Heart left ventricle (tissue), 16 donors: ENCODE data around the gene EDNRB. TPM values are rescaled to one million over a fixed set of nuclear protein-coding genes. Genes with fewer than 3 reads are reported as not detected.

Experiments
- ATAC-seq, 4 donors: fragments of 200-7000 bp; cut with Tn5 transposase; one replicate each; pipeline ENCODE4 v1.9.1; 2020 to 2022; ENCODE audit warnings: moderate library complexity in 4 of 4, mild to moderate bottlenecking in 3 of 4, moderate number of reproducible peaks in 1 of 4
- DNase-seq, 5 donors: peaks; one replicate each; pipeline ENCODE4 v3.0.0-alpha.2; 2020
- H3K27ac ChIP-seq, 12 donors: fragments of 200-600 bp; sonication (generic) in 4 of 12; one replicate each; pipeline versions ENCODE4 v1.5.0 to v1.8.0; 2016 to 2022; ENCODE audit warnings: mild to moderate bottlenecking in 2 of 12
- H3K27me3 ChIP-seq, 9 donors: fragments of 200-600 bp; sonication (generic) in 2 of 9; one replicate each; pipeline versions ENCODE4 v1.5.1 to v1.8.0; 2016 to 2022; ENCODE audit warnings: mild to moderate bottlenecking in 3 of 9
- H3K36me3 ChIP-seq, 9 donors: fragments of 200-600 bp; sonication (generic) in 2 of 9; one replicate each; pipeline versions ENCODE4 v1.5.0 to v1.8.0; 2018 to 2022; ENCODE audit warnings: mild to moderate bottlenecking in 2 of 9
- H3K4me1 ChIP-seq, 12 donors: fragments of 200-600 bp; sonication (generic) in 4 of 12; one replicate each; pipeline versions ENCODE4 v1.5.0 to v1.8.0; 2016 to 2022; ENCODE audit warnings: mild to moderate bottlenecking in 3 of 12
- H3K4me3 ChIP-seq, 12 donors: fragments of 200-600 bp; sonication (generic) in 4 of 12; one replicate each; pipeline versions ENCODE4 v1.5.0 to v1.8.0; 2017 to 2022; ENCODE audit warnings: mild to moderate bottlenecking in 9 of 12, moderate library complexity in 4 of 12
- H3K9me3 ChIP-seq, 12 donors: fragments of 200-600 bp; sonication (generic) in 4 of 12; one replicate each; pipeline versions ENCODE4 v1.5.0 to v1.8.0; 2016 to 2022; ENCODE audit warnings: mild to moderate bottlenecking in 1 of 12
- CTCF ChIP-seq, 12 donors: fragments of 200-600 bp; sonication (generic) in 4 of 12; IDR thresholded peaks; one replicate each; pipeline versions ENCODE4 v1.5.0 to v1.8.0; 2018 to 2022; ENCODE audit warnings: antibody characterized with exemption in 12 of 12, mild to moderate bottlenecking in 5 of 12
- POLR2A ChIP-seq, 2 donors: fragments of 450-650 bp; IDR thresholded peaks; one replicate each; pipeline ENCODE4 v1.6.1; 2017; ENCODE audit warnings: antibody characterized with exemption in 2 of 2, mild to moderate bottlenecking in 2 of 2, moderate library complexity in 2 of 2
- WGBS, 4 donors: extraction: QIAGEN DNeasy Blood & Tissue Kit in 2 of 4; methylation state at CpG; one replicate each; pipeline versions ENCODE4 v1.1.5 to v1.1.7; 2013 to 2018; 5-methylcytosine and 5-hydroxymethylcytosine counted together
- intact Hi-C, 10 donors: fragments of 100-400 bp; cut with DNase I; formaldehyde crosslinking; loops; one replicate each; pipeline versions ENCODE4 v1.11.1 to v1.14.2; 2022
- polyA plus RNA-seq, 2 donors: library from polyadenylated mRNA; stranded (reverse); fragments of 200-250 nt; gene quantifications; one replicate each; pipeline ENCODE4 v1.2.3, GENCODE V29; 2013
- total RNA-seq, 9 donors: library from RNA; depleted of rRNA in 2 of 9; stranded (reverse); fragments of >200 nt in 2 of 9; fragmentation: NEBNext Ultra II Directional in 3 of 9; extraction: Animal tissue kit (Norgen Biotek cat#: 25700) in 3 of 9; gene quantifications; one replicate each; pipeline versions ENCODE4 v1.1.0 to v1.2.4, GENCODE V29; 2016 to 2023
- donor health status: ischemic (EF 13 %, LVEDD 7.1; RV severe dilation, severe dysfunction).
- donor health status: healthy with polysubstance abuse.
- donor health status: DM: no; HTN: yes; CAD: no.
- donor health status: DM: no; HTN: no; CAD: no.
- donor health status: ischemic (EF 25% LVEDD 6.9; RV normal size, moderate dysfunction).
- donor health status: ischemic (EF 25% LVEDD 5.7; RV mildly dilated, moderate dysfunction).
- donor health status: healthy.
- donor health status: DM: yes; HTN: yes; CAD: no.
- donor health status: ischemic (EF 35%, LVEDD 5.7; RV mildly dilated, moderate dysfunction).
- donor health status: nonischemic (EF 11% LVEDD 7.7; RV severe dilation, severe dysfunction).
- donor health status: DM: yes; HTN: yes; CAD: no.
- donor health status: PGD.
- donor health status: ischemic (EF 29% LVEDD 5.4; RV normal size, mild dysfunction).
- donor health status: nonischemic (EF 23%, LVEDD 6.1; RV moderate dilation, normal function).

The EDNRB gene
- total and polyA plus RNA-seq, 11 donors: 9.8 to 72.0 (median 17.9) TPM

DNA sequence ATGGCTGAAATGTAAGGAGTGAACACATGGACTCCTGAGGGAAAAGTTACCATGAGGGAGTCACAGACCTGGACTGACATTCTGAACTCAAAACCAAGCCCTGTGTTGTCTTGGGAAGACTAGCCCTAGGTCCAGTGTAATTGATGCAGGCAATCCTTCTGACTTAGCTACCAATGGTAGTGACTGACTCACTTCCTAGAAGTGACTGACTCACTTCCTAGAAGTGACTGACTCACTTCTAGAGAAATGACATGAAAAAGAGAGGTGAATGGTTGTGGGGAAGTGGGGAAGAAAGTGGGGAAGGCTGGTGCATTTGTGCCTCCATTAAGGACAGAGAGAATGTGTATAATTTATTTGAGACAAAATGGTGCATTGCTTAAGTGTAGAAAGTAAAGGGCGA, 49.9 kb downstream of the EDNRB start:
- H3K36me3 ChIP-seq: no peaks in the 10 kb centered on the region
- no peak for ATAC-seq
- no peaks in the 10 kb centered on the region for H3K27me3 ChIP-seq
- no peaks in the 10 kb centered on the region for H3K4me1 ChIP-seq
- no peak overlapping the region for H3K4me3 ChIP-seq
- no peak for DNase-seq
- no peak overlapping the region for H3K27ac ChIP-seq
- peaks cover 0 to 16% (median 1%) of the 10 kb centered on the region in 12 donors for H3K9me3 ChIP-seq
- intact Hi-C loops: no loop called here
- WGBS, 4 donors: 95 to 98% (median 97%) methylated on average over 1 of the region's 1 CpG
- TF ChIP-seq POLR2A (IDR thresholded peaks at IDR 0.05) (no peak), CTCF (IDR thresholded peaks at IDR 0.05) (no peak)

GRCh38 chr13:77866971-77867370, 51.7 kb downstream of the EDNRB start:
- H3K4me1 ChIP-seq: no peaks in the 10 kb centered on the region
- no peak overlapping the region for H3K27ac ChIP-seq
- H3K4me3 ChIP-seq: no peak overlapping the region
- intact Hi-C loops: no loop called here
- TF ChIP-seq POLR2A (IDR thresholded peaks at IDR 0.05): no peak
- TF ChIP-seq CTCF (IDR thresholded peaks at IDR 0.05): no peak
- DNase-seq (no peak), ATAC-seq (no peak)
- peaks cover 0 to 16% (median 1%) of the 10 kb centered on the region in 12 donors for H3K9me3 ChIP-seq
- no peaks in the 10 kb centered on the region for H3K27me3 ChIP-seq
- no peaks in the 10 kb centered on the region for H3K36me3 ChIP-seq

DNA sequence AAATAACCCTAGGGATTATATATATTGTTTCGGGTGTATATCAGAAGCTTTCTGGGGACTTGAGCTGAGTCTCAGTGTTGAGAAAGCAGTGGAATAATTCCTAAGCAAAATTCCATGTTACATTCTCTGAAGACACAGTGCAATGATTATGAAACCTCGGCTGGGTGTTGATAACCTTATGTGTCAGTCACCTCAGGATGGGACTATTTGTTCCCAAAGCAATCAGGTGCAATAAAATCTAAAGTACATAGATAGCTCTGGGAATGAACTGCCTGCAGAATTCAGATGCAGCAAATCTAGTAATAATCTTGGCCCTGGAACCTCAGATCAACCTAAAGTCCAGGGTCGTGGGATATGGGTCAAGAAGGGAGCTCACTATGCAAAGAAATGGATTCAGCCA, 53.0 kb downstream of the EDNRB start:
- Histone ChIP-seq H3K27me3 (no peaks in the 10 kb centered on the region), H3K4me1 (peaks cover 0 to 13% (median 0%) of the 10 kb centered on the region in 12 donors), H3K9me3 (peaks cover 0 to 16% (median 1%) of the 10 kb centered on the region in 12 donors), H3K36me3 (no peaks in the 10 kb centered on the region), H3K27ac (no peak overlapping the region), H3K4me3 (no peak overlapping the region)
- WGBS, 4 donors: 65 to 78% (median 74%) methylated on average over 3 of the region's 3 CpGs
- intact Hi-C loops: no loop called here
- ATAC-seq (no peak), DNase-seq (no peak)
- no peak for TF ChIP-seq POLR2A (IDR thresholded peaks at IDR 0.05)
- no peak for TF ChIP-seq CTCF (IDR thresholded peaks at IDR 0.05)

DNA sequence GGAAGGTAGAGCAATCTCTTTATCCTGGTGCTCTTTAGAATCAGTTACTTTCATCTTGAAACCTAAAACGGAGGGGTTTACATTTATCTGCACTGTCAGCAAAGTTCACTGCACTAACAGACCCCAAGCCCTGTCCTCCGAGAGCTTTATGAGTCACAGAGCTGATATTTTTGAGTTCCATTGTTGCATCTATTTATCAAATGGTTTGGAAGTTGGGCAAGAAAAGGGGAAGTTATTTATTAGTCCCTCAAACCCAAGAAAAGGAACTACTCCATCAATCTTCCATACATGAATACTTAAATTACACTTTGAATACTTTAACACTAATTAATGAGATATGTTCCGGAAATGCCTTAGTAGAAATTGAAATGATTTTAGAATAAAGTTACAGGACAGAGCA, 55.5 kb downstream of the EDNRB start:
- intact Hi-C loops: no loop called here
- WGBS, 4 donors: 71 to 76% (median 73%) methylated on average over 3 of the region's 3 CpGs

More for the DNA sequence above, 55.5 kb downstream of the EDNRB start:
- ATAC-seq: no peak
- no peaks in the 10 kb centered on the region for H3K36me3 ChIP-seq
- H3K9me3 ChIP-seq: peaks cover 0 to 10% (median 0%) of the 10 kb centered on the region in 12 donors
- H3K27ac ChIP-seq: no peak overlapping the region
- no peak for DNase-seq
- no peak for TF ChIP-seq POLR2A (IDR thresholded peaks at IDR 0.05)
- no peak for TF ChIP-seq CTCF (IDR thresholded peaks at IDR 0.05)
- H3K4me1 ChIP-seq: peaks cover 0 to 22% (median 0%) of the 10 kb centered on the region in 12 donors
- no peaks in the 10 kb centered on the region for H3K27me3 ChIP-seq
- no peak overlapping the region for H3K4me3 ChIP-seq
